CD4-positive, alpha-beta T cell treated with Interleukin-1 beta for 1 hour (primary cell): ENCODE data around the gene RAD51B.

Experiments used
- DNase-seq, 2 donors: peaks; one replicate each; pipeline ENCODE4 v3.0.0-alpha.2; 2020 to 2022

The RAD51B gene

DNA sequence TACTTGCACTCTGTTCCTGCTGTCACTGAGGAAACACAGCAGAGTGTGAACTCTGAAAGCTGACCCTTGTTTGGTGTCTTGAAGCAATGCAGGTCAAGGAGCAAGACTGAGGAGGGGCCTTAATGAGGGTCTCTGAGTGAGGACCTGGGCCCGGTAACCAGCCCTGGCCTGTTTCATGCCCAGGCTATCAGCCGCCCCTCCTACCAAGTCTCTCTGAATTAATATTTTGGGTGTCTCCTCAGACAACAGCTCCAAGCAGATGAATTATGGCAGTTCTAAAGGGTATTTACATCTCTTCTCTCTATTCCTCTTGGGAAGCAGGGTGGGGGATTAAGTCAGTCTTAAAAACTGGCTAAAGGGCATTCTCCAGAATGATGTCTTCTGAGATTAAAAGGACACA lies 578.8 kb downstream of the RAD51B start:
- no peak for DNase-seq

DNA sequence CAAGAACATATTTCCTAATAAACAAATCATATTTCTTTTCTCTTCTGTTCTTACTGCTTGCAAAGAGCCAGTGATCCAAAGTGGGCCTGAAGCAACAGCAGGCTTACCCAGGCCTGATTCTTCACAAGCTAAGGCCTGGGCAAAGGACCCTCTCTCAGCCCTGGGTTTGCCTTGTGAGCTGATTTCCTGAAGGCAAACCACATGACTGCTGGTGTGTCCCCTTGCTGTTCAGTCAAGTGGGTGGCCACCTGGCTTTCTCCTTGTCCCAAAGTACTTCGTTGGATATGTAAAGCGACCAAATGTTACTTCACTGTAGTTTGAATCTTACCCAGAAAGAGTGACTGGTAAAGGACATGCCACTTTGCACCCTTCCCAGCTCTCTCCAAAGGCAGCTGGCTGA lies 580.4 kb downstream of the RAD51B start:
- no peak for DNase-seq

DNA sequence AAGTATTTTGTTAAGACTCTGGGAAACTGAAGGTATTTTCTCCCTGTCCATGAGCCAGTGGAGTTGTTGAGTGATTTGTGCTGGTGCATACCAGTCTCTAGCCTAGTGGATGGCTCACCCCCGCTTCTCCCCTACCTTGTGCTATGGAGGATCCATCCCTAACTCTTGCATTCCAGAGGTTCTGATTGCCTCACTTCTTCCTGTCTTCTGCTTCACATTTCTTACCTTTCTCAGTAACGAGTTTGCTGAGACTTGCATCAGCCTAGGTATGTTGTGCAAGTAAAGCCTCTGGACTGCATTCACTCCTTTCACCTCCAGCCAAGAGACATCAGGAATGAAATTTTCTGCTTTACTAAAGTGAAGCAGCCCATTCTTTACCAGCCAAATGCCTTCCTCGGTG lies 581.7 kb downstream of the RAD51B start:
- DNase-seq = no peak

DNA sequence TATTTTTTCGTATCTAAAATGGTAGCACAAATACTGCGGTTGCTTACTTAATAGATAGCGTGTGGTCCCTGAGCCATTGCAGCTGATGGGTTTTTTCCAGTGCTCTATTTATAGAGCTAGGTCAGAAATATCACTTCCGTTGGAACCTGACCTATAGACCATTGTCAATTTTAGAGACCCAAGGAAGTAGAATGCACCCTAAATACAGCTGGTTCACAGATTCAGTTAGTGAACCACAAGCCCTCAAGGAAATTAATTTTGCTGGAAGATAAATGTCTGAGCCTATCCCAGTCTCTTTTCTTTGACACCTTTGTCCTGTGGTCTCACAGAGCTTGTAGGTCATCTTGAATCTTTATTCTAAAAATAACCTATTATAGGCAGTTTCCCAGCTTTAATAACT lies 582.3 kb downstream of the RAD51B start:
- DNase-seq = peak in 1 of 2 donors; percentile 24

DNA sequence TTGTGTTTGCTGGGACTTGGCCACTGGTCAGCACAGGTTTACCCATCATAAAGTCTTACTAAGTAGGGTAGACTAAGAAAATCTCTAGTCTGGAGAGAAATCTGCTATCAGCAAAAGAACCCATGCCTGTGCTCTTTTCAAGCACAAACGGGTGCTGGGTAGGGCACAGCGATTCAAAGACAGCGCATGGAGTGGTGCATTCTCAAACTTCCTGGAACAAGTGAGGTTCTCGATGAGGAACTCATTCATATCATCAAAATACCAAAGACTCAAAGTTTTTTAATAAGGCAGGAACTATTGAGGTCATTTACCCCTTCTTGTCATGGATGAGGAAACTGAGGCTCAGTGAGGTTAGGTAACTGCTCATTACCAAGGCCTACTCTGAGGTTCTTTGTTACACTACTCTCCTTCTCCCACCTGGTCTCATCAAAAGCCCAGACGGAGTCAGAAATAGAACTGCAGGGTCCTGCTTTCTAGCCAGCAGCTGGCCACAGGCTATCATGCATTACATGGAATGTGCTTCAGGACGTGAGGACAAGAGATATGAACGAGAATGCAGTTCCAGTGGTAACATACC lies 583.0 kb downstream of the RAD51B start:
- DNase-seq = no peak

DNA sequence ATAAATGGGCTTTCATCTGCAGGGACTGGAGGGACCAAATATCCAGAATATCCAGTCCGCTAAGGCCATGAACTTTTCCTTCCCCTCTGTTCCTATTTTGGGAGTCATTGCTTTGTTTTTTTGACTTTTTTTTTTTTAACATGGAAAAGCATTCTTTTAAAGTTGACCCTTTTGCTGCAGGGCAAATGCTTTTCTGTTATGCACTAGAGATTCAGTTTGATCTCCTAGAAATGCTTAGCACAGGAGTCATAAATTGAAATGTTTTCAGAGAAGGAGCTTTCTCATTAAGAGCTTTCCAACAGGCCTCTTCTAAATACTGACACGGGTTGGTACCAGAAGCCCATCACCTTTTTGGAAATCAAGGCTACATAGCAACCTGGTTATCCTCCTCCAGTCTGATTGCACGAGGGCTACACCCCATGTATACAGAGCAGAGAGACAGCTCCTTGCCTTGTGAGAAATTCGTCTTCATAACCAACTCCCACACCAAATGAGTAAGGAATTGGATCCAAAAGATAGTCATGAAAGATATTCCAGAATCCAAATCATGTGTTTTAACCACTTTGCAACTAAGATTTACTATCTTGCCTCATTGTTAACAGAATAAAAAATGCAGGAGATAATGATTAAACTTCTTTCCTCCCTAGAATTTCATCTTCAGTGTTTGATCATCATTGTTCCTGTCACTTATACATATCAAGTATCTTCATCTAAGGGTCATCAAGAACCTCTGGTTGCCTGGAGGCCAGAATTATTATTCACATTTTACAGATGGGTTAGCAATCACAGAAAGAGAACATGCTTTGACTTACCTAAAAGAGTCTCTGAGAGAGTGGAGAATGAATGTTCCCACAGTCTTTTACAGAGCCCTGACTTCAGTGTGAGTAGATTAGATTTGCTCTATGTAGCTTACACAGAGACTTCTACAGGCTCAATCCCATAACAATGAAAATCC lies 583.9 kb downstream of the RAD51B start:
- no peak for DNase-seq

DNA sequence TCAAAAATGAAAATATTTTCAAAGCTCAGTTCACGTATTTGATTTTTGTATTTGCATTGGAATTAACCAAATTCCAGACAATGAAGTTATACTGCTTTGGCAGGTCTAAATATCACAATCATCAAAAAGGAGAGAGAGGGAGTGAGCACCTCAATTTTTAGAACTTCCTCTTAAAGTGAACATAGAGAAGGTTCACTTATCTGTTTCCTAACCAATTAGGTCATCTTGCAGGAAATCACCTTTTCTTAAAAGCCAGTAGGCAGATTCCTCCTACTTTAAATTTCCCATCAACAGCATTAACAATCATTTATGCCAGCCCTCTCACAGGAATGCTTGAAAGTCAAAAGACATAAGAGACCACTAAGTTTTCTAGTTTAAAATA lies 584.6 kb downstream of the RAD51B start:
- DNase-seq = no peak

DNA sequence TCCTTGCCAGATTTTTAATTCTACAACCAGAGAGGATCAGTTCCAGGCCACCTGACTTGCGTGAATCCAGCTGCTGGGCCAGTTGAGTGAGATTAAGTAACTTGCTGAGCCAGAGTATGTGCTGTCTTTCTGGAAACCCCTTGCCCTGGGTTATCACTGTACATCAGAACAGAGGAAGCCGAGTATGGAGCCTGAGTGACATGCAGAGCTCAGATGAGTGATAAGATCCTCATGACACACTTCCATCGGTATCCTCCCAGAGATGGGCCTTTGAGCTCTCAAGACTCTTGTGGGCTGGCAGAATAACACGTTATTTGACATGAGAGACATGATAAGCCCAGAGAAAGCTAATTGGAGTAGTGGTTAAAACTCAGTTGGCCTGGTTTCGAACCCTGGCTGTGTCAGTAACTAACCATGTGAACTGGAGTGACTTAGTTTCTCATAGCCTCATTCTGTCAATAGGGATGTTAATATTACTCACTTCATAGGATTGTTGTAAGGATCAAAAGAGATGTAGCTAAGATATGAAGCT lies 585.1 kb downstream of the RAD51B start:
- peak; percentile 10 to 27 for DNase-seq

DNA sequence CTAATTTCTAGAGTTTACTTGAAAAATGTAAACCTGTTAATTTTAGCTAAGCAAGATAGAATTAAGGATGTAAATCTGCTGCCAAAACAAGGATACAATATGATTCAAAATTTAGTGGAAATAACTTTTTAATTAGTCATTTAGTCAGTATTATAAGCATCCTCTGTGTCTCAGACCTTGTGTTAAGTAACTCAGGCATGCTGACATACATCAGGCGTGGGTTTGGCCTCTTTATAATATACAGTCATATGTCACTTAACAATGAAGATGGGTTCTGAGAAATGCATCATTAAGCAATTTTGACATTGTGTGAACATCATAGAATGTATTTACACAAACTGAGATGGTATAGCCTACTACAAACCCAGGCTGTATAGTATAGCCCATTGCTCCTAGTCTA lies 586.4 kb downstream of the RAD51B start:
- no peak for DNase-seq

DNA sequence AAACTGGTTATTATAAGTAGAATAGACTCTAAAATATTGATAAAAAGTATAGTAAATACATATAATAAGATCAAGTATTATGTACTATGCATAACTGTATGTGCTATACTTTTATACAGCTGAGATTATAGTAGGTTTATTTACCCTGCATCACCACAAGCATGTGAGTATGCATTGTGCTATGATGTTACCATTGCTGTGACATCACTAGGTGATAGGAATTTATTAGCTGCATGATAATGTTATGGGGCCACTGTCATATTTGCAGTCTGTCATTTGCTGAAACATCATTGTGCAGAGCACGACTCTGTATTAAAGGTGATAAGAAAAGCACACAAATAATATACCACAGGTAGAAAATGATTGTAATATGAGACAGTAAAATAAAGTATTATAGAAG lies 587.7 kb downstream of the RAD51B start:
- DNase-seq = no peak

DNA sequence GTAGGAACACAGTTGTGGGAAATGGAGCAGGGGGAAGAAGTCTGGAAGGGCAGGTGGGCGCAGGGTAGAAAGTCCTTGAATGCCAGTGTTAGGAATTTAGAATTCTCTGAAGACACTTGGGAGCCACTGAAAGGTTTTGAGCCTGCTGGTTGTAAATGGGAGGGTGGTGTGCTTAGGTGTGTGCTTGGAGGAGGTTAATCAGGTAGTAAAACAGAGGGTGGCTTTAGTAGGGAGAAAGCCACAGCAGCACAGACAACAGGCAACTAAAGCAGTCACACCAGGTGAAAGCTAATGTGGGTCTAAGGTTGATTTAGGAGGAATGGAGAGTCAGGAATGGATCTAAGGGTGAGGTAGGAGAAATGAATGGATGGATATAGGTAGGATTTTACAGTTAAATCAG lies 588.2 kb downstream of the RAD51B start:
- no peak for DNase-seq

DNA sequence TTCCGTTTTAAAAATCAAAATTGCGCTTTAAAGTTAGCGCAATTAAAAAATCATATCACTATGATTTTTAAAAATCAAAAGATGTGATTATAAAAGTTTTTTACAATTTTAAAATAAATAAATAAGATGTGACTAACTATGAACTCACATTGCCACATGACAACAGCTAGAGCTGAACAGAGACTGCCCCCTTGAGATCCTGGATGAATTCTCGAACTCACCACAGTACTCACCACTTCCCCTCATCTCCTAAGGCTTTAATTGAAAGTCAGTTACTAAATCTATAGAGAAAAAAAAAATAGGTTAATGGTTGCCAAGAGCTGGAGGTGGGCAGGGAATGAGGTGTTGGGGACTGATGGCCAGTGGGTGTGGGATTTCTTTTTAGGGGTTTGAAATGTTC lies 589.1 kb downstream of the RAD51B start:
- DNase-seq = peak; percentile 33 to 43

DNA sequence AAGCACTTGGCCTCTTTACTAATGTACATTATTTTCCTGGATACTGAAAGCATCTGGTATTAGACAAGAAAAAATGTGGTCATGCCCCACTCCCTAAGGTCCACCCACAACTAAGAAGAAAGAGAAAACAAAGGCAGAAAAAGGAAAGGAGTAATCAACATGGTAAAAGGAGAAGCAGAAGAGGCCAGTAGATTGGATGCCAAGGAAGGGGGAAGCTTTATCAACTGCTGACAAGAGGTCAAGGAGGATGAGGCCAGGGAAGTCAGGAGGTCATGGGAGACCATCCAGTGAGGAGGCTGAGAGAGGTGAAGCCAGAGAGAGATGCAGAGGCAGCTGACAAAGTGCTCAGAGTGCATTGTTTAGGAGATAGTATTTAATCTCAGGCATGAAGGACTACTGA lies 589.8 kb downstream of the RAD51B start:
- DNase-seq = no peak

DNA sequence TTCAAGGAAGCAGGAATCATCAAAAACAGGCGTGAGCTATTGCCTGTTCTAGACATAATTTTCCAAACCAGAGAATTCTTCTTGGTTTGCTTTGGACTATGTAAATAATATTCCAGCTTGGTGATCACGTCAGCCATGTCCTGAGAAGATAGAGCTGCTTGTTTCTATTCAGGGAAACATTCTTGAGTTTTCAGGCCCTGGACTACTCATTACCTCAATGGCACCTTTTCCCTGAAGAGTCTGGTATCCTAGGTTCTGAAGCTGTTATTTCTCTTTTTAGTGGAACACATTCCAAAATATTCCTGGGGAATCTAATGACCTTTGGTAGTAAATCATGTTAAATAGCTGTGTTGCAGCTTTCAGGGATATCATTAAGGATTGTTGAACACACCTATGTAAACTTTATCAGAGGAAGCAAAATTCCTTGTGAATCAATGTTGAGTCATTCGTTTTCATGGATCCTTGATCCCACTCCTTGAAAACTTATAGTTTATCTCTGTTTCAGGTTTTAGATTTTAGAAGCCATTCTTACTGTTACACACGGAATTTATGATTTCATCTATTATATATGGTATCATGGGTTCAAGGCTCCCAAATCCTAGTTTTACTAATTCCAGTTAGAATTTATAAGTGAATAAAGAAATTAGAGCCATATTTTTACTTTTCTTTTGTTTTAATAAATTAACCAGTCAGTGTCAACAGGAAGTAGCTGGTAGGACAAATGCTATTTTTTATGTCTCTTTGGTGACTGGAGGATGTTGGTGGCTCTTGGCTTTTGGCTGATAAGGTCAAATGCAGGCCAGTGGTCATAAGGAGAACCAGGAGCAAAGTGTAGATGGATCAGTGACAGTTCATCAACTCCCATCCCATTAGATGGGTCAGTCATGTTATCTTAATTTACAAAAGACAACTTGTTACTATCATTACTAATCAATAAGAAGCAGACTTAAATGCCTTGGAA lies 593.2 kb downstream of the RAD51B start:
- DNase-seq = no peak

DNA sequence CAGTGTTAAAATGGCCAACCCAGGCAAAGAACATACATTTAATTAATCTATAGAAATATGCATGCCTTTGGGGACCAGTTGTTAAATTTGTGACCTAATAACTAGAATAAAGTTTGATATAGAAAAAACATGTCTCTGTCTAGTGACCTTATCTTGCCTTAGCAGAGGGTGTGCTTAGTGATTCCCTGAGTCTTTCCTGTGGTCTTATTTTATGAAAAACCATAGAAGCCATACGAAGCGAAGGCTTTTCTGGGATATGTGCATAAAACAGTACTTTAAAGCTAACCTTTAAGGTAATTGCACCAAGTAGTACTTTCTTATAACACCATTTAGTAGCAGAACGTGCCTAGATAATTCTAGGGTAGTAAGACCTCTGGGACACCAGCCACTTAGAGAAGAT lies 593.9 kb downstream of the RAD51B start:
- no peak for DNase-seq

DNA sequence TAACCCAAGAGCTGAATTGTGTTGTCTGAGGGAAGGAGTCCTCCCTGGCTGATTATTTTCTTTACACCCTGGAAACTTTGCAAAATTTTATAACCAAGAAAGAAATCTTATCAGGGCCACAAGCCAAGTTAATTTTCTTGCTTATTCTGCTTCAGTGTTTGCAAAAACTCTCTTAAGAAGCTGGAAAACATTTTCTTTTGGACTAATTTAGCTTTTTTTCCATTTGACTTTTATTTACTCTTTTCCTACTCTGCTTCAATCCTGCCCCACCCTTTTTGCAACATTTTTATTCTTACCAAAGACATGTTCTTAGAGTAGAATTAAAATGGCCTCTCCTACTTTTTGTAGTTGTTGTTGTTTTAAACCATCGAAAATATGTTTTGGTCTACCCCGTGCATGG lies 594.5 kb downstream of the RAD51B start:
- DNase-seq = no peak

DNA sequence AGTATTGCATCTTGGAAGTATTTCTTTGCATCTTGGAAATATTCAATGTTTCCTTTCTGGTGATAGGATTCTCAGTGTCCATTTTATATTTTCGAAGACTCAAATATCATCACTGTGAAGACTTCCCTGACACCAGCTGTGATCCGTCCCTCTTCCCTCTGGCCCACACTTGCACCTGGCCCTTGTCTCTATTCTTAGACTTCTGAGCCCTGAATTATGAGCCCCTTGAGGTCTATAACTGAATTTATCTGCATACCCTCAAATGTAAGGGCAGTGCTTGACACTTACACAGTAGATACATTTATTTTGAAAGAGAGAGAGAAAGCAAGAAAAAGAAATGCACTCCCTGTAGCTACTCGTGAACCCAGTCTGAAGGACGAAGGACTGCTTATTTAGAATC lies 596.6 kb downstream of the RAD51B start:
- DNase-seq = no peak

DNA sequence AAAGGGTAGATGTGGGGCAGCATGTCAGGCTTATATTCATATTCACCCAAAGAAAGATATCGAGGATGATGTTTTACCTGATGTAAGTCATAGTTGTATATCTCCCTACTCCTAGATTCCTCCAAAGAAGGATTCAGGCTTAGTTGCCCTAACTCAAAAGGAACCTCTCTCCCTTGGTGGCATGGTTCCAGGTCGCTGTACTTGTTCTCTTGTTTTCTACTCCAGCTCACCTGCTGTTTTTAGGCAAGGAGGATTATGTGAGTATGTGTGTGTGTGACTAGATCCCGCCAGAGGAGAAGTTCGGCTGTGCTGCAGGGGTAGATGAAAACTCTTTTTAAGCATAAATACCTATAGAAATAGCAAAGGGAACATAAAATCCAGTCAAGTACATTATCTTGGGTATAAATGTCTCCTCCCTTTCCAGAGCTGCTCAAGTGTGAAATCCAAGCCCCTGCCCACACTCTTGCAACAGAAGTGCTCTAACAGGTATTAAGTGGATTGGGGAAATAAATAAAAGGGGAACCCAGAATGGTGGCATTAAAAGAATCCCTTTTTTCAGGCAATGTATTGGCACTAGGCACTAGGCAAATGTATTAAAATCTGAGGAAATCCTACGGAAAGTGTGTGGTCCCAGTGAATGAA lies 597.6 kb downstream of the RAD51B start:
- no peak for DNase-seq

DNA sequence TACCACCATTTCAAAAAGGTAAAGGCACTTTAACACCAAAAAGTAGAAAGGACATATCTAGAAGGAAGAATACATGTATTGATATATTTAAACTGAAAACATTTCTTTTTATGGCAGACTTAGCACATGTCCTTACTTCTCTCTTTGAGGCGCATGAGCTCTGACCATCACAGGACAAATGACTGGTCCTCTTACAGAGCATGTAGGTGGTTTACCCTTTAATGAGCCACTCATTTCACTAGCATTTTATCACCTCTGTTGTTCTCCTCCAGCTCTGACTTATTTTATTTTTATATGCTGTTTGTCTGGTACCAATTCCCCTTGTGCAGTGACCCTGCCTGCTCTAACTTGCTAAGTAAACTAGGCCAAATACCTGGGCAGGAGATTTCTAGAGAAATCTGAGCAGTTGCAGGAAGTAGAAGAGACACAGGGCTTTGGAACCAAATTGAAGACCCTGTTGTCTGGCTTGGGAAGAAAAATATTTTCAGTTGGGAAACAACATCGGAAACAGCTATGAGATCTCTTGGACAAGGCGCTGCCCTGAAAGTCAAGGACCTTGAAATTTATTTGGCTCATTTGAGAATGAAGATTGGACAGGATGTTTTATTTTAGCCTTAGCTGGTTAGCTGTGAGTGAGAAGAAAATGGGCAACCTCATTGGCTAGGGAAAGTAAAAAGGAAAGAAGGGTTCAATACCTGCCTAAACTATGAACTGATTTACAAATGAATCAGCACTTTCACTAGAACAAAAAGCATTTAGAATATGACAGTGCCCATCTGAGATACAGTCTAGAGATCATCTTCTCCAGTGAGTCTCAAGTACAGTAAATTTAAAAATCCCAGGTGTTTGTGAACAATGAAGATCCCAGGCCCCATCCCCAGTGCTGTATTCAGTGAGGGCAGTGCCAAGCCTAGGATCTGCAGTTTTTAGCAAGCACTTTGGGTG lies 598.9 kb downstream of the RAD51B start:
- DNase-seq = no peak

DNA sequence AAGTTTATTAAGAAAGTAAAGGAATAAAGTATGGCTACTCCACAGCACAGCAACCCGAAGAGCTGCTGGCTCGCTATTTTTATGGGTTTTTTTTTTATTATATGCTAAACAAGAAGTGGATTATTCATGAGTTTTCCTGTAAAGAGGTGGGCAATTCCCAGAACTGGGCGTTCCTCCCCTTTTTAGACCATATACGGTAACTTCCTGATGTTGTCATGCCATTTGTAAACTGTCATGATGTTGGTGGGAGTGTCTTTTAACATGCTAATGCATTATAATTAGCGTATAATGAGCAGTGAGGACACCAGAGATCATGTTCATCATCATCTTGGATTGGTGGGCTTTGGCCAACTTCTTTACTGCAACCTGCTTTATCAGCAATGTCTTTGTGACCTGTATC lies 600.8 kb downstream of the RAD51B start:
- no peak for DNase-seq

DNA sequence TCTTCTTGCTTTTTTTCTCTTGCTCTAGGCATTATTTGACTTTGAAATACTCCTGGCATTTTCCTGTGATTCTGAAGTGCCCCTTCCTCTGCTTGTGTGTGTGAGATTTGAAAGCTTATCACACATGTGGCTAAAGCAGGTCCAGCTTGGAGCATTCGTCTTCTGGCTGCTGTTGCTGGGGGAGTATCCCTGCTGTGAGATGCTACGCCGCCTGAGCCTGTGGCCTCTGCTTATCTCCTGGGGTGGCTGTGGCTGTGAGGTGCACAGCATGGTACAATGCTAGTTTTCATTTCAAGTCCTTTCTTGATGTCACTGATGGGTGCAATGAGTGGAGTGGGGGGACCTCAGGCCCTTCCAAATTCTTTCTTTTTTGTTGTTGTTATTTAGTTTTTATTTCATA lies 601.5 kb downstream of the RAD51B start:
- no peak for DNase-seq
